Hindlimb muscle (tissue), 1 donor: ENCODE data around the gene RAB35. TPM values are rescaled to one million over a fixed set of nuclear protein-coding genes. Genes with fewer than 3 reads are reported as not detected.

ENCODE experiments used
- DNase-seq: peaks from one replicate; pipeline ENCODE4 v3.0.0-alpha.2; 2013
- polyA plus RNA-seq: library from polyadenylated mRNA; unstranded; fragments of 120-200 nt; gene quantifications from one replicate; pipeline ENCODE4 v1.2.1, GENCODE V29; 2013; ENCODE audit not compliant: insufficient read length

Gene RAB35
- polyA plus RNA-seq: 31.9 TPM

DNA sequence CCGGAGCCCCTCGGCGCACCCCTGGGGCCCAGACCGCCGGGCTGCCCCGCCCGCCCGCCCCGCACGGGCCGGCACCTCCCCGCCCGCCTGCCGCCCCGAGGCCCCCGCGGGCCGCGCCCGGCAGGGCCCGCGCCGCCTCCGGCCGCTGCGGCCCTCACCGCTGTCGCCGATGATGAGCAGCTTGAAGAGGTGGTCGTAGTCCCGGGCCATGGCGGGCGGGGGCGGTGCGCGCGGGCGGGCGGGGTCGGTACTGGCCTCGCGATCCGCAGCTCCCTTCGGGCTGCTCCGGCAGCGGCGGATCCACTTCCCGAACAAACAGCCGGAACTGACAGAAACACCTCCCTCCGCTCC, at the start of gene RAB35:
Gene RAB35 (minus strand): TSS at position 313 of the 351 bp plus-strand sequence. CDS start 103 bp downstream, at position 210.
- DNase-seq: no peak

DNA sequence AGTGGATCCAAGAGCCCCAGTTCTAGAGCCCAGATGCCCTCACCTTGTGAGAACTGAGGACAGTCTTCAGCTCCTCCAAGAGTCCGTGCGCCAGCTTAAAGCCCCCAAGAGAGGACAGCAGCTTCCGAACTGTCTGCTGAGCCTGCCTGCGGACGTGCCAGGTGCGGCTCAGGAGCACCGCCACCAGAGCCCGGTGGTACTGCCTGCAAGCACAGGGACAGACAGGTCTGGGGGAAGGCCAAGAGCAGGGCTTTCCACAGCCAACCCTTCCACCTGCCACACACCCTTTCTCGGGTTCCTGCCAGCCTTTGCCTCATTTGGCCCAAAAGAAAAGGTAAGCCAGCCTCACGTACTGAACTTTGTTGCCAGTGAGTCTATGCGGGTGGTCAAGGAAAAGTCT, 47.7 kb upstream of the RAB35 start:
- DNase-seq: no peak

DNA sequence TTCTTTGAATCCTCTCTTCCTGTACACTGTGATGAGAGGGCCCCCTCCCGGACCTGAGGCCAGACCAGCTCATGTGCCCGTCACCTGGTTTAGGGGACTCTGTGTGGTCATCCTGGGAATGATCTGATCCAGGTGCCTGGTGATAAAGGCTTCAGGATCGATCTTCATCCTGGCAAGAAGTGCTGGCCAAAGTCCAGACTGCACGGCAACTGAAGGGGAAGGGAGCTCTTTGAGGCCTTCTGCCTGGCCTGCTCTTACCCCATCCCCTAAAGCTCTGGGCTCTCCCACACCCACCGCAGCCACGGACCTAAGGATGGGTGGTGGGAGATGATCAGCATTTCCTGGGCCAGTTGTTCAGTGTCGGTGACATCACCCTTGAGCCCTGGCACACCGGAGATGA, 46.2 kb upstream of the RAB35 start:
- DNase-seq: no peak

- DNase-seq: no peak
Observed at GRCh38 chr12:120161852-120162251, 45.3 kb upstream of the RAB35 start.

DNA sequence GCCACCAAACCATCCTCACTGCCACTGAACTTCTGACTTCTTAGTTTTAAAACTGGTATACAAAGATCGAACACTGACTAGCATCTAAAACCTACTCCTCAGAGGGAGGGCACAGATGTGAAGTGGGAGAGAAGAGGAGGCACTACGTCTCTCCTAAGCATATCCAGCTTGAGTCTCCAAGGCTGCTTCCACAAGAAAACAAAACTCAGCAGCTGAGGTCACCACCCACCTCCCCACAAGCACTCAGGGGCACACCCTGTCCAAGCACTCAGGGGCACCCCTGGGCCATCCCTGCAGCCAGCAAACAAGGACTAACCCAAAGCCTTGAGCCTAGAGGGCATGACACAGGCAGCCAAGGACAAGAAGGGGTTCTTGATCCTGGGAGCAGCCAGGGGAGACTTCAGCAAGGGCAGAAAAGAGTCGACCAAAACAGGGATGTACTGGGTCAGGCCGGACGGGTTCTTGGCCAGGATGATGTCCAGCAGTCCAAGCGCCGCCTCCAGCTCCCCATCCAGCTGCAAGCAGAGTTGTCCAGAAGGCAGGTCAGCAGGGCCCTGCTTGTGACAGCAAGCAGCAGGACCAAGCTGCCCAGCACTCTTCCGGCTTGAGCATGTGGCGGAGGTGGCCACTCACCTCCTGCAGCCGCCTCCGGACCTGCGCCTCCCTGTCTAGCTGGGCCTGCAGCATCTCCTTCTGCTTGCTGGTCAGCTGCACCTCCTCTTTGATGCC, 43.1 kb upstream of the RAB35 start:
- DNase-seq: no peak

DNA sequence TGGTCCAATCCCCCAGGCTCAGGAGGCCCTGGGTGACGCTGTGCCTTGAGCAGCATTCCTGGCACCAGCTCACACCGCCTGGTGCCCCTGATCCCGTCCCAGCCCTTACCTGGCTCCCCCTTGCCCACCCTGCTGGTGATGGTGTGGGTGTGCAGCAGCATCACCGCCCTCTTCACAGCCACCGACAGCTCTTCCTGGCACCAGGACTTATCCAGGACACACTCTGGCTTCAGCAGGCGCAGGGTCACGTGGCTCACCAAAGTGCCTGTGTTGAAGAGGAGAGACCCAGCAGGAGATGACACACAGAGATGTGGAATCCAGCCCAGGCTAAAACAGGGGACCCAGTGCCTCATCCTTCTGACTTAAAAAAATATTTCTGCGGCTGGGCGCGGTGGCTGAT, 41.8 kb upstream of the RAB35 start:
- no peak for DNase-seq

DNA sequence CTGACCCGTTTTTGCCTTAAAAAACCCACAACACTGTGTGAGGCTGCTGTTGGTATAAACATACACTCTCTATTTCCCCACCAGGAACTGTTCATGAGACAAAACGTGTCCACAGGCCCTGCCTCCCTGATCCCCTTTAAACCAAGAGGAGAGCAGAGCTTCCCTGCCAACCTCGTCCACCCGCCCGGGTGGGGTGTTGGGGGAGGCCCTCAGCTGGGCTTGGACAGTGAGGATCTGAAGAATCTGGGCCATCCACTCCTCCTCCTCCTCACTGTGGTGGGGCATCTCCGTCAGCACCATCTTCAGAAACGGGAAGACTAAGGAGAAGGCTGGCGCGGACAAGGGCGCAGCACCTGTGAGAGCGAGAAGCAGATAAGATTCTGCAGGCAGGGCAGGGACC, 41.1 kb upstream of the RAB35 start:
- DNase-seq: no peak

DNA sequence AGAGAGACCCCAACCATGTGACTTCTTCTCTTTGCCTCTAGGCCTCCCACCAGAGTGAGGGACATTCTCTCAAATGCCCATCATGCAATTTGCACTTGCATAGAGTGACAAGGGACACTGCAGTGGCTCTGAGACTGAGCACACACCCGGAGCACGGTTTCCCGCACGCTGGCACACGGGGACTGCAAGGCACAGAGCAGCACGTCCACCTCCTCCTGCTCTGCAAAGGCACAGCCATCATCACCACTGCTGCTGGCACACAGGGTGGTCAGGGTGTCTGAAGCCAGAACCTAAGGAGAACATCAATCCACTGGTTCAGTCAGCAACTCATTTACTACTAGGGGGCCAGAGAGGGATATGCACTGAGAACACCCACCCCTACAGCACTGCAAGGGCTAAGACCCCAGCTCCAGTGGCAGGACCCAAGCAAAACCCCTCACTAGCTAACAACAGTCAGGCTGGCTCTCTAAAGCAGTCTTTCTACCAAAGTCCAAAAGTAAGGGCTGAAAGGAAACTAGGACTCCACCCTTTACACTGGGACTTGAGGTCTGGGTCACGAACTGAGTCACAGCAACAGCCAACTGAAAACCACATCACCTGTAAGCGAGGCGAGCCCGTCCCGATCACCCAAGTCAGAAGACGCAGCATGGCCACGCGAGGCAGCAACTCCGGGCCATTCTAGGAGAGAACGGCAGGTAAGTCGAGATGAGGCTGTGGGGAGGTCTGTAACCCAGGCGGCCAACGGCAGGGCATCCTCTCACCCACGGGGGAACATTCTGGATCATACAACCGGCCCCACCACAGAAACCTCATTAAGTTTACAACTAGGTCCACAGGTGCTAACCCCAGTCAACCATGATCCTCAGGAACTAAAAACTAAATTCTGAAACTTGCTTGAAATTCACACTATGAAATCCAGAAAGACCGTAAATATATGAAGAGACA, 40.0 kb upstream of the RAB35 start:
- DNase-seq: no peak

DNA sequence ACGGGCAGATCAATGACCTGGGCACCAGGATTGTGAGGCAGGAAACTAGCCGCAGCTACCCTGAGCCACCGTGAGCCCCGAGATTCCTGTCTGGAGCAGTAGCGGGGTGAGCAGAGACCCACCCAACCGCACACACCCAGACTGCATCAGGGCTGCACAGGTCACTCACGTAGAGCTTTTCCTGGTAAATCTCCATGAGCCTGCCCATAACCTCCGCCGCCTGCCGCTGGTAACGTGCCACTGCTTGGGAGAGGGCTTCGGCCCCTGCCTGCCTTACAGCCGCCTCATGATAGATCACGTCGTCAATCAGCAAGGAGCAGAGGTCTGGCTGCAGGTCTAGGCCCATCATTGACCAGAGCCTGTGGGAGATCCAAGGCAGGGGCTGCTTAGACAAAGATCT, 38.5 kb upstream of the RAB35 start:
- DNase-seq: no peak

DNA sequence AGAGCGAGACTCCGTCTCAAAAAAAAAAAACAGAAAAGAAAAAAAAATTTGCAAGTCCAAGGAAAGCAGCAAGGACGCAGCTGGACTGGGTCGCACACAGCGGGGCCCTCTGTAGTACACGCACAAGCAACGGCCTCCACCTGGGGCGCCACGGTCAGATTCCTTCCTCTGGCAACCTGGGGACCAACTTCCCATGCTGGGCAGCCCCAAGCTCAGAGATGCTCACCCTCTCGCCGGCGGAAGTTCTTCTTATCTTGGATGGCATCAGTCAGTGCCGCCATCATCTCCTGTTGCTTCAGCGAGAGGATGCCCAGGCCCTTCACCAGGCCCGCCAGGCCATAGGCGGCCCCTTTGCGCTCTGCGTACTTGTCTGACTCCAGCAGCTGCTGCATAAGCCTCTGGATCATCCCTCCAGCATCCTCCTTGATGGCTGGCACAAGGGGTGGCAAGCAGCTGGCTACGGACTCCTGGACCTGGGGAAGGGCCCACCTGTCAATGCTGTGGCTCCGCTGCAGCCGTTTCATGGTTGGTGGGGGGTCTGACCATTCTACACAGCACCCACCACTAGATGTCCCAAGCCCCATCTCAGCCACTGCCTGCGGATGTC, 34.5 kb upstream of the RAB35 start:
- no peak for DNase-seq

- DNase-seq: no peak
Observed at GRCh38 chr12:120148011-120148410, 31.5 kb upstream of the RAB35 start.

- DNase-seq: no peak
Observed at GRCh38 chr12:120145164-120145563, 28.6 kb upstream of the RAB35 start.

DNA sequence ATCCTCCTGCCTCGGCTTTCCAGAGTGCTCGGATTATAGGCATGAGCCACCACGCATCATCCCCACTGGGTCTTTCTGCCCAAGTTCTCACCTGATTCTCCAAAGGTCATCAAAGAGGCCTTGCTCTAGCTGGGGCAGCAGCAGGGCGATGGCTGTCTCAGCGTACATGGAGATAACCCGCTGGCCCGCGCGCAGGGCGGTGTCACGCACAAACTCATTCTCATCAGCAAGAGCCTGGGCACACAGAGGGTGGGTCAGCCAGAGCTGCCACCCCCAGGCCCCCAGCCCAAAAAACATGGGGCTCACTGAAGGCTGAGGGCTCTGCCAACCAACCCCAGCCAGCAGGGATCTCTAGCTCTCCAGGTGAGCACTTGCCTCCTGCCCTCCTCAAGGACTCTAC, 27.7 kb upstream of the RAB35 start:
- no peak for DNase-seq

- DNase-seq: no peak
Observed at GRCh38 chr12:120142231-120142877, 25.8 kb upstream of the RAB35 start.

- no peak for DNase-seq
Observed at GRCh38 chr12:120141336-120141735, 24.8 kb upstream of the RAB35 start.

DNA sequence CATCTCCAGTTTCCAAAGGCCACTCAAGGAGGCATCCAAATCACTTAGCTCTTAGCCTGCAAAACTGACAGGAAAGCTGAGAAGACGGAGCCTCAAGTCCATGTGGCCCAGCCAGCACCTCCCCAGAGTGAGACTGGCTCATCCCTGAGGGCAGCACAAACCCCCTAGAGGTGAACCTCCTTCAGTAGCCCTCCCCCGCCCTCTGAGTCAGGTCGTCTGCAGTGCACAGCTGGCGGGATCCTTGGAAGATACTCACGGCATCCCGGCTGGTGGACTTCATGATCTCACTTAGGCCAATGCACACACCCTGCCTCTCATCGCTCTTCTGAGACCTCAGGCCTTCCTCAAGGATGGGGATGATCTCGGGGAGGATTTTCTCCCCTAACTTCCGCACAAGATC, 24.1 kb upstream of the RAB35 start:
- no peak for DNase-seq

GRCh38 chr12:120139958-120140357, 23.4 kb upstream of the RAB35 start:
- DNase-seq: no peak

DNA sequence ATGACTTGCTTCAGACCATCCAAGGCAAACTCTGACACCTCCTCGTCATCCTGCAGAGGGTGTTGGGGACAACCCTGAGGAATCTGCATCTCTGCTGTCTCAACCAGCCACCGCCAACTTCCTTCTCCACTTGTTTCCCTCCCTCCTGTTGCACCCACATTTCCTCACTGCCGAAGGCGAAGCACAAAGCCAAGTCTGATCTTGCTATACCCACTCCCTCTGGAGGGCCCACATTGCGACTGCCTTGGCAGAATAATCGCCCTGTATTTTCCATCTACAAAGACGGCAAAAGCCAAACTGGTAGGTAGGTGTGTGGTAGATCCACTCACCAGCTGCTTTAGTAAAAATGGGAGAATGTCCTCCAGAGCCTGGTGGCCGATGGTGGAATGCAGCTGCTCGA, 21.8 kb upstream of the RAB35 start:
- no peak for DNase-seq

- DNase-seq: no peak
Observed at GRCh38 chr12:120137833-120138232, 21.3 kb upstream of the RAB35 start.

DNA sequence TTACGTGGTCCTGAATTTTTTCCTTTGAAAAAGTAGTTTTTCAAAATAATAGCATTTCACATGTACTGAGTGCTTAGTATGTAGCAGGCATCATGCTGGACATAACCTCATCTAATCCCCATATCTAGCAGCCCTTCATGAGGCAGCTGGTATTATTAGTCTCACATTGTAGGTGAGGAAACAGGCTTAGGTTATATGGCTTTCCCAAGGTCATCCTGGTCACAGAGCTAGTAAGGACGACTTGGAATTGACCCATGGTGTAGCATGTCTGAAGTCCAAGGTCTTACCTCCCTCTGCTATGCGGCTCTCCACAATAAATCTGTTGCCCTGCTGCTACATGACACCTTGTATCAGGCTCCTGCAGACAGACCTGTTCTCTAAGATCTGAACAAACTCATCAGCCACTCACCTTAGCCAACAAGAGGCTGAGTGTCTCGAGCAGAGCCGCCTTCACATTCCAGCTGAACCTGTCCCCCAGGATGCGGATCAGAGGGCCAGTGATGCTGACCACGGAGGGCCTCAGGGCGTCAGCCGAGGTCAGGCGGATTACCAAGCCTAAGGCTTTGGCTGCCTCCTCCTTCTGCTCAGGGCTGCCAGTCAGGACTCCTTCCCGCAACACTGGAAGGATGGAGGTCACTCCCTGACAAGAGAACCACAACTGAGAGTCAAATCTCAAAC, 19.7 kb upstream of the RAB35 start:
- DNase-seq: no peak

DNA sequence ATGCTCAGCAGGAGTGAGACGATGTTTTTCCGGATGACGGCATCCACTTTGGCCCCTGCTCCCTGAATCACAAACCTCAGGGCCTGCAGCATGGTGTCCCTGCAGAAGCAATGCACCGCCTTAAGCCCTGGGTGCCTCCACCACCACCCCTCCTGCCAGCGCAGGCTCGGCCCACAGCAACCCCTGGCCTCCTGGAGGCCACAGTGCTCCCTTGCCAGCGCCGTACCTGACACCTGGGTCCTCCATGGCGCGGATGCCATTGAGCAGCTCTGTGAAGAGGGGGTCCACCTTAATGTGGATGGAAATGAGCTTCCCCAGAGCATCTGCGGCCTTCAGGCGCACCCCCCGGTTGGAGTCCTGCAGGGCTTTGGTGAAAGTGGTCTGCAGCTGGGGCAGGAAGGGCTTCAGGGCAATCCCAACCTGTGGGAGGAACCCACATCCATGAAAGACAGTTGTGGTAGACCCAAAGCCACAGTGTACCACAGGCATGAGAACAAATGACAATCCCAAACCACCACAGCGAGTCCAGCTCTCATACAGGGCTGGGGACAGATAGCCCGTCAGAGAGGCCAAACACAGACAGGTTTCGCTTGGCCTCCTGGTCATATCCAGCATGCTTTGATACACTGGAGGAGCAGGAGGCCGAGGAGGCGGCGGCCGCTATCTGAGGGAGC, 17.9 kb upstream of the RAB35 start:
- no peak for DNase-seq

DNA sequence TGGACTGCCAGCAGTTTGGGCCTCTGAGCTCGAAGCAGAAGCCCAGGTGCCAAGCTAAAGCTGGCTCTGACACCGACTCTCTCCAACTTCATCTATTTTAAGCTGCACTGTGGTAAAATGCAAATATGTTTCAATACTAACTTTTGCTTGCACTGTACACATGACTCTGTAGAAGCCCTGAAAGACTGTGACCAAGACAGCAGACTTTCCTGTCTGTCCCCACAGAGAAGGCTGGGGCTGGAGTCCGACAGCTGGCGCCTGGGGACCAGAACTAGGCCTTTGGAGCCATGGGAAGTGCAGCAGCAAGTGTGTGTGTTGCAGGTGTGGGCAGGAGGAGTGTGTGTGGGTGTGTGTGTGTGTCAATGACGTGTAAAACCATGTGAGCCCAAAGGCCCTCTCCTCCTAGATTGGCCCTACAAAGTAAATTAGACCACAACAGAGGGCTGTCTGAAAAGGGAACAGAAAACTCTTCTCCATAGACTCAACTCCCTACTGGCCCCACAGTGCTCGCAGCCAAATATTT, 16.4 kb upstream of the RAB35 start:
- DNase-seq: no peak
